A172 (cell line): Measurements from ENCODE around the gene KIAA1210. TPM values are rescaled to one million over a fixed set of nuclear protein-coding genes. Genes with fewer than 3 reads are reported as not detected.
A peak's percentile ranks its signal among the peaks of the same experiment; 100 is the strongest.

Experiments used
- DNase-seq: peaks from one replicate; pipeline ENCODE4 v3.0.0-alpha.2; 2015; ENCODE audit warnings: low spot score
- total RNA-seq: library from RNA; depleted of rRNA; stranded (reverse); fragments of >200 nt; shearing (Covaris generic); gene quantifications from 2 replicates; pipeline ENCODE4 v1.2.3, GENCODE V29; 2014

The KIAA1210 gene
- total RNA-seq, 1 experiment from 2014 or later, result not detected

DNA sequence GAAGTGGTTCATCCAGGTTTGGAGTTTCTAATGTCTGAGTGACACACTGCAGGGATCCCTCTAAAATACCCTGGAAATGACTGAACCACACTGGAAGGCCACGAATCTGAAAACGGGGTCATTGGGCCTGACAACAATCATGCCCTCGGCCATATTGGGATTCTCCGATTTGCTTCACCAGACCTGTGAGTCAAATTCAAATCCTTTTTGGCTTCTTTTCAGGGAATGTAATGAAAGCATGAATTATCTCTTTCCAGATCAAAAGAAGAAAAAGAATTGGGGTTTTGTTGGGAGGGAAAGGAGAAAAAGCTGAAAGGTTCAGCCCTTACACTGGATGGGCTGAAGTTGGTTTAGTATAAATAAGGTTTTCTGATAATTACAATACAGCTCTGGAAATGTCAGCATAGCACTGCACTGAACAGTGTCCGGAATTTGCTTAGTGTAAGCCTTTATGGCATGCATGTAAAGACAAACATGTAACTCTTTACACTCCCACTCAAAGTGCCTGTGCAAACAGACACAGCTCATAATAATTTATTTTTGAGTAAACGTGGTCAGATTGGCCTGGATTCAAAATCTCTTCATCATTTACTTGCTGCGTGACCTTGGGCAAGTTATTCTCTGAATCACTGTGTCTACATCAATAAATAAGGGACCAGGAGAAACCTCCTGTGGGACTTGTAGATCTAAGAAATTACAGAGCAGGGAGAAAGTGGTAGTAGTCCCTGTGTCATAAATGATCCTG, 33.4 kb downstream of the KIAA1210 start:
- no peak for DNase-seq

DNA sequence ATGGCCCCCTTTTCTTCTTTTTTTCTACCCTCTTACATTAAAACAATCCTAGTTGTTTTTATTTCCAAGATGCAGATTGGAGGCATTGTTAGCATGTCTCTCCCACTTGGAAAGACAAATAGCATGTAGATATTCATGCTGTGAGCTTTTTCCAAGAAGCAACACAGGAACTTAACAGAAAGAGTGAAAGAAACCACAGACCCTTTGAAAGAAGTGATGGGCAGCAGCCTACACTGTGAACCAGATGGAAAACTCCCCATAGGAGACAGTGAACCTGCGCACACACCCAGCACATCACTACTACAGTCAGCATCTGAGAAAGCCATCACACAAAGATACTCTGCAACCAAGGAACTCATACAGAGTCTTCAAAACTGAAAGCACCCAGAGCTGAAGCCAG, 37.0 kb downstream of the KIAA1210 start:
- no peak for DNase-seq

DNA sequence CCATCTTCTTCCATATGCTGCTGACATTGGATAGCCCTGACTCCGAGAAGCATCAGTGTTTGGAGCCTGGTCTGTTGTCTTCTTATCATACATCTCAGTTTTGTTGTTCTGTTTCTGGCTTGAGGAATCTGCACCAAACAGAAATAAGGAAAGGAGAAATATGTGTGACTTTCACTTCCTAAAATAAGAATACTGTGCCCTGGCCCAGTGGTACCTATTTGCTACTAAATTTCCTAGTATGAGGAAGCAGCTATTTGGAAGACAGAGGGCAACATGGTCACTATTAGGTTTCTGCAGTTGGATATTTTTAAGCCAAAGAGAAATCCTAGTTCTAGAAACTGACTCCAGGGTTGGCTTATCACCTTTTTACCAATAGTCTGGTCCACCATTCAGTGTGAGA, 38.0 kb downstream of the KIAA1210 start:
- DNase-seq, result no peak

DNA sequence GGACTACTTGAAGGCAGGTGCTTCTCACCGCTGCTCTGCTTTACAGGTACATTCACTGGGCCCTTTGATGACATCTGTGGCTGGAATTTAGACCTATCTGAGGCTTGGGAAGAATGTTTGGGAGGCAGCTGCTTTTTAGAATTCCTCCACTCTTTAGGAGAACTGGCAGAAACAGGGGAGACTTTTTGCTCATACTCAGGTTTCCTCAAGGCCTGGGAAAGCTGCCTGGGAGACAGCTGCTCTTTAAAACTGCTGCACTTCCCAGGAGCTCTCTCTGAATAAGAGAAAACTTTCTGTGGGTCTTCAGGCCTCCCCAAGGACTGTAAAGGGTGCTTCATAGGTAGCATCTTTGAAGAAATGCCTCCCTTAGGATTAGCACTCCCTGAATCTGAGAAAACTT, 40.5 kb downstream of the KIAA1210 start:
- no peak for DNase-seq

DNA sequence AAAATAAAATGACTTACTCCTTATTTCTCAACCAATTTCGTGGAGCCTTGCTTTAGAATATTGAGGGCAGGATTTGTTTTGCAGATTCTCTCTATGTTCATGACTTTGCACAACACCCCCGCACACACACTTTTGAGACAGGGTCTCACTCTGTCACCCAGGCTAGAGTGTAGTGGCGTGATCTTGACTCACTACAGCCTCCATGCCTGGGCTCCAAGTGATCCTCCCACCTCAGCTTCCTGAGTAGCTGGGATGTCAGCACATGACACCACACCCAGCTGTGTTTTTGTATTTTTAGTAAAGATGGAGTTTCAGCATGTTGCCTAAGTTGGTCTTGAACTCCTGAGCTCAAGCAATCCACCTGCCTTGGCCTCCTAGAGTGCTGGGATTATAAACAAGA, 42.8 kb downstream of the KIAA1210 start:
- DNase-seq, result no peak

DNA sequence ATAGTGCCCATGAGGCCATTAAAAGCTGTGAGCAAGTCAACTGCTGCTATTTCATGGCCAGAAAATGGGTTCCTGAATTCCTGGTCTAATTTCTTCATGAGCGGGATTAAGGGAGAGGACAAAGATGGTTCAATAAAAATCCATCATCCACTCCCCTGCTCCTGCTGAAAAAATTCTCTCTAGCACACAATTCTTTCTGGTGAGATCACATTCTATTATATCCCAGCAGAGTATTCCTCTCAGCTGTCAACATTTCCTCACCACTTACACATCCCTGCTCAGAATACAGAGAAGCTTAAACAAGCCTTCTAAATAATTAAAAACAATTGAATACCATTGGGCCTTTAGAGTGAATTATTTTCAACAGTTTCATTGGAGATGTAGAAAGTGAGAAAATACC, 45.3 kb downstream of the KIAA1210 start:
- no peak for DNase-seq

DNA sequence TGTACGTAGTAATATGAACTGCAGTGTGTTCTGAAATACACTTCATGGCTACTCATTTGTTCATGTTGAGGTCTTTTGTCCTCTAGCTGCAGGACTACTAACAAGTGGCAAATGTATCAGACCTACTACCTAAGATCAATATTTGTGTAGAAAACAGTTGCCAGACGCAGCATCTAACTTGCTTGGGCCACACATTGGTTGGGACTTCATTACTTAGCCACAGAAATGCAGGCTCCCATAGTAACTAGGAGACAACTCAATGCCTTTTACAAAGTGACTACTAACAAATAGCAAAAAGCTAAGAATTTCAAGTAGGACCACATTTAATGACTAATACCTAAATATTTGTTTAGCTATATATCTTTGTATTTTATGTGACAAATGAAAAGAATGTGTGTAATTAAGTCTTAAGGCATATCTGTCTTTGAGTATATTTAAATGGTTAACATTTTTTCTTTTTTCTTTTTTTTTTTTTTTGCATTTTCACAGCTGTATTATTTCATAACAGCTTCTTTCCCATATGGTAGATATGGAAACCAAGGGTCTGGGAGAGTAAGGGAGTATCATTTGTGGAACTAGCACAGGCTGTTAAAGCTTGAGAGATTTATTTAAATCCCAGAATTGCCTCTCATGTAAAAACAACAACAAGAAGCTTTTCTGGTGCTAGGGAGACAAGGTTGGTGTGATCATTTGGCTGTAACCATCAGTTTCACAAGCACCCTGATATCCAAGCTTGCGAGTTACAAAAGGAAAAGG, 52.2 kb downstream of the KIAA1210 start:
- DNase-seq, result no peak

DNA sequence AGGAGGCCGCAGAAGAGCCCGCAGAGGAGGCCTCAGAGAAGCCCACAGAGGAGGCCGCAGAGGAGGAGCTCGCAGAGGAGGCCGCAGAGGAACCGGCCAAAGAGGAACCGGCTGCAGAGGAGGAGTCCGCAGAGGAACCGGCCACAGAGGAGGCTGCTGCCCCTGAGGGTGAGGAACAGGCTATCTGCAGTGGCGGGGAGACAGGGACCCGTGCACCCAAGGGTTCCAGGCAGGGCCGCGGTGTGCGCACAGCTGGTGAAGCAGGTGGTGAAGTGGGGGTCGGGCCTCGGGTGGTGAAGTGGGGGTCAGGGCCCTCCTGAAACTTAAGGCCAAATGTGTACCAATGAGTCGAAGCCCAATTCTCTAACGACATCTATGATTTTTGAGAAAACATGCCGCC, 53.7 kb downstream of the KIAA1210 start:
- DNase-seq, result no peak

DNA sequence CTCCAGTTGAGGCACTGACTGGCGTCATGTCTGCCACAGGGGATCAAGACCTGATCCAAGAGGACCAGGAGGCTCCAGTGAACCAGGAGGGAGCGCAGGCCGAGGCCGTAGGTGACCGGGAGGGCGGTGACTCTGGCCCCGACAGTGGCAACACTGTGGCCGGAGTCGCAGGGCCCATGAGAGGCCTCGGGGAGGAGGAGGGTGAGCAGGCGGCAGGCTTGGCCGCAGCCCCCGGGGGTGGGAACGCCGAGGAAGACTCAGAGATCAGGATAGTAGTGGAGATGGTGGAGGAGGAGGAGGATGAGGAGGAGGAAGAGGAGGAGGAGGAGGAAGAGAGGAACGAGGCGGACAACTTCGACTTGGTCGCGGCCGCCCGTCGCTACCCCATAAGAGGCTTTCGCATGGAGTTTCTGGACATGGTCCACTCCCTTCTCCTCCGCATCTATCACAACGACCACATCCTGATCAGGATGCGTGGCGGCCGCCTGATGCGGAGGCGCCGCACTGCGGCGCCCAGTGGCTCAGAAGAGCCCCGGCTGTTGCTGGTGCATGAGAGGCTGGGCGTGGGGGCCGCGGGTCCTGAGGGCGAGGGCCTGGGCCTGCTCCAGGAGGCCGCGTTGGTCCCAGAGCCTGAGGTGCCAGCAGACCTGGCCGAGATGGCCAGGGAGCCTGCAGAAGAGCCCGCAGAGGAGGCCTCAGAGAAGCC, 54.3 kb downstream of the KIAA1210 start:
- no peak for DNase-seq

DNA sequence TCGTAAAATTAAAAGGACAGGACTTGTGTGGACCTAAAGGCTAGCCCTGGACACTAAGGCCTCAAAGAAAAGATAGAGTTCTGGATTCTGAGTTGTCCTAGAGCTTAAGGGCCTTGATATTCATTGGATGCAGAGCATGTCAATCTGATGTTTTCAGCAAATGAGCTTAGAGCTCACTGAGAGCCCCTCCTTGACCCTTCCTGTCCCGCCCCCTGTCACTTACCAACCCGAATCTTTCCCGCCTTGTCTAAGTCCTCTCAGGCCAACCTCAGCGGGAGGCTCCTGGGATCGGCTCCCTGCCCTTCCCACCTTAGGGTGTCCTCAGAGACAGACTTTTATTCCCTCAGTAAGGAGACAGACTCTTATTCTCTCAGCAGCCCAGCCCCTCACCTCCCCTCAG, 54.9 kb downstream of the KIAA1210 start, which contains the start of gene CT47C1:
Gene CT47C1, plus strand, starts transcription at position 250 of the 400 bp plus-strand sequence. CDS start 233 bp downstream, outside the sequence.
- DNase-seq, result no peak

DNA sequence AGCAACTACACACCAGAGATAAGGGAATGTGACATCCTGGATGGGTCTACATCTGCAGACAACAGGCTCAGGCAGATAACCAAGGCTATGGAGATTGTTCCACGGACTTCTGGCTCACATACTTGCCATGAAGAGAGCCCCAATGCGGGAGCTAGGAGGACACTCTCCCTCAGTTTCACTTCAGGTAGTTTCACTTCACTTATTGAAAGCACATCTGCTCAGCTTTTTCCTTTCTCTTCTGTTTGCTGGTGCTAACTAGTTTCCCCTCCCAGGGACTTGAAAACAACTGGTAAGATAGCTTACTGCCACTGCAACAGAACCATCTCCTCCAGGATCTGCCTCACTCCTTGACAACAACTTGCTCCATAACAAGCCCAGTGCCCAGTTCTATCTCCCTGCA, 56.2 kb downstream of the KIAA1210 start:
- DNase-seq, result no peak

DNA sequence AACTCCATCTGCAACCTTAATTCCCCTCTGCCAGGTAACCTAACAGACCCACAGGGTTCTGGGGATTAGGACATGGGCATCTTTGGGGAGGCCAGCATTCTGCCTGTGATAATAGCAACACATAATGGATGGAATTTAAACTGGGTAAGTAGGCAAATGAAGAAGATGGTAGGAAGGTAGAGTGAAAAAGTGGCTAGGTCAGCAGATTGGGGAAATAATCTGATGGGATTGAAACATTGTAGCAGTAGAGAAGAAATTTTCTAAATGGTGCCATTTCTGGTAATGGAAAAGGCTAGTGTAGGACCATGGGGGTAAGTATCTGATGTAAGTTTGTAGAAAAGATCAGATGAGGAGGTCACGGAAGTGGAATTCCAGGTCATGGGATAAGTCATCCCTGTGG, 57.9 kb downstream of the KIAA1210 start:
- DNase-seq, result no peak

DNA sequence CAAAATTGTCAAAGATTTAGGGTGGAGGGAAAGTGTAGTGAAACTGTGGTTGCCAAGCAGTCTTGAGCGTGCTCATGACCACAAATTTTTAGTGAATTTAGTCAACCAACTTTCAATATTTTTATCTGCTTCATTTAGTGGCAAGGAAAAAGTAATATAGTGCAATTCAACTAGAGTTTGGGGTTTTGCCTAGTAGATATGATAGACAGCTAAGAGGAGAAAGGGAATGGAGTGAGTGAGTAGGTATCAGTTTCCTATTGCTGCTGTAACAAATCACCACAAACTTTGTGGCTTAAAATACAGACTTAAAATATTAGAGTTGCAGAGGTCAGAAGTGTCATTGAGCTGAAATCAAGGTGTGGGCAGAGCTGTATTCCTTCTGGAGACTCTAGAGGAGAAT, 58.5 kb downstream of the KIAA1210 start:
- DNase-seq, result no peak

DNA sequence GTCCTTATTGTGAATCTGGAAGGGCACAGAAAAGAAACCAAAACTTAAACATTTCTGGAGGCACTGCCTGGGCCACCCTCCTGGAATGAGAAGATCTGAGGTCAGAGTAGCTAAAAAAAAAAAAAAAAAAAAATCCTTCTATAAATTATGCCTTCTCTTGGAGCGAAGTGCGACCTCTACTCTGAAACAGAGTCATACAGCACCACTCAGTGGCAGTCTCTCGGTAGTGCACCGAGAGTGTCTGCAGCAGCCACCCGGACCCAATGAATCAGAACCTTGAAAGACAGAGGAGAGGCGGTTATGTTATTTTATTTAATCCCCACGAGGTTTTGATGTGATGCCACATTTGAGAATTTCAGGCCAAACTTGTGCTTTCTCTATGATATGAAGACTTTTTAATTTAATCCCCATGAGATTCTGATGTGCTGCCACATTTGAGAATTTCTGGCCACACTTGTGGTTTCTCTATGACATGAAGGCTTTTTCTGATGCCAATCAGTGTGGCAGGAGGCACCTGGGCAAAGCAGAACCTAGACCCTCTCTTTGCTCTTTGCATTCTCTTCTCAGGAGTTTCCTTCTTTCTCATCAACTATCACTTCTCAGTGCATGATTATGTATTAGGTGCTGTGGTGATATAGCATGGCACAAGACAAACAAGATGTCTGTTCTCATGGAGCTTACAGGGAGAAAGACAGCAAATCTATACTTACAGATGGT, 60.4 kb downstream of the KIAA1210 start:
- peak; percentile 16 for DNase-seq

DNA sequence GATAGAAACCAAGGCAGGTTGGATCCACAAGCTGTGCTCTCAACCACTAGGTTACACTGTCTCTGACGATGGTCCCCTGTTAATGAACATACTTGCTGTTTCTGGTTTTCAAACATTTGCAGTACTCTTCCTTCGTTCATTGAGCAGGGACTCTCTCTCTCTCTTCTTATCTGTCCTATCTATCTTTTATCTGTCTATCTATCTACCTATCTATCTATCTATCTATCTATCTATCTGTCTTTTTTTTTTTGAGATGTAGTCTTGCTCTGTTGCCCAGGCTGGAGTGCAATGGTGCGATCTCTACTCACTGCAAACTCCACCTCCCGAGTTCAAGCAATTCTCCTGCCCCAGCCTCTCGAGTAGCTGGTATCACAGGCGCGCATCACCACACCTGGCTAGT, 64.2 kb downstream of the KIAA1210 start:
- DNase-seq, result no peak

DNA sequence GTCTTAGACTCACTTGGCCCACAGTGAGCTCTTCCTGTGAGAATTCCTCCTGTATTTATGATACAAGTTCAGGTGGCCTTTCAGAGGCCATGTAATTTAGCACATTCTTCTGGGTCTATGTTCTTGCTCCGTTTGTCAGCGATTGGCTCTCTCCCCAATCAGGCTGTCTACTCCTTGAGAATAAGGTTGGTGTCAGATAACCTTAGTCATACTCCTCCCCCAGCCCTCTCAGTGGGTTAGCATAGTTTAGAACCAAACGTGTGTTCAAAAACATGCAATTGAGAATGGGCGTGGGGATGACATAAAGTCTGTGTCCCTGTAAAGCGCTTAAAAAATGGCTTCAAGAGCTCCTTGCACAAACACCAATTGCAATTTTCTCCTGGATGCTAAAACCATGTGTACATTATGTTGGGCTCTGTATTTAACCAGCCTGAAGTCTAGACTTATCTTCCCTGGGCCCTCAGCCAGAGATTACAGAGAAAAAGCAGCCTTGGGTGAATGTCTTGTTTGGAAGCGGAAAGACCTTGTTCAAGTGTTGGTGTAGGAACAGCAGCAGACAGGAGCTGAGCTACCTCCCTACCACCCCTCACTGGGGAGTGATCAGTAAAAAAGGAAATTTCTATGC, 64.8 kb downstream of the KIAA1210 start:
- DNase-seq, result no peak

DNA sequence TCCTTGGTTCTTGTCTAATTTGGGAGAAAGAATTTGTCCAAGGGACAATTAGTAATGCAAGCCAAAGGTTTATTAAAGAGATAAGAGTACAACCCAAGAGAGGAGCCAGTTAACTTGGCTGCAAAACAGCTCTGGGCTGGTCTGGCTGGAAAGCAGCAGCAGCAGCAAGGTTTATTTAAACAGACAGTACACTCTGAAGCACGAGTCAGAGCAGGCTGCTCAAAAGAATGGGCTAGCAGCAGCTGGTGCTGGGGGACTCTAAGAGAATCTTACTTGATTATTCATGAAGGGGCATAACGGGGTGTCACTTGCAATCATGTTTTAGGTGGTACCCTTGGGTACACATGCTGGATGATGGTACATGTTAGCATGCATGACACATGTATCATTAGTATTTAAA, 71.9 kb downstream of the KIAA1210 start:
- DNase-seq, result no peak

DNA sequence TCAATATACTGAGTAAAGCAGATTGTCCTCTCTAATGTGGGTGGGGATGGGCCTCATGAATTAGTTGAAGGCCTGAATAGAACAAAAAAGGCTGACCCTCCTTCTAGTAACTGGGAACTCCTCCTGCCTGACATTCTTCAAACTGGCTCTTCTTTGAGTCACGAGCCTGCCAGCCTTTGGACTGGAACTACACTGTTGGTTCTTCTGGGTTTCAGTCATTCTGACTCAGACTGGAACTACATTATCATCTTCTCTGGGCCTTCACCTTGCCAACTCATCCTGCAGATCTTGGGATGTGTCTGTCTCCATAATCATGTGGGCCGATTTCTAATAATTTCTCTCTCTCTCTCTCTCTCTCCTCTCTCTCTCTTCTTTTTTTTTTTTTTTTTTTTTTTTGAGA, 81.7 kb downstream of the KIAA1210 start:
- DNase-seq, result no peak

DNA sequence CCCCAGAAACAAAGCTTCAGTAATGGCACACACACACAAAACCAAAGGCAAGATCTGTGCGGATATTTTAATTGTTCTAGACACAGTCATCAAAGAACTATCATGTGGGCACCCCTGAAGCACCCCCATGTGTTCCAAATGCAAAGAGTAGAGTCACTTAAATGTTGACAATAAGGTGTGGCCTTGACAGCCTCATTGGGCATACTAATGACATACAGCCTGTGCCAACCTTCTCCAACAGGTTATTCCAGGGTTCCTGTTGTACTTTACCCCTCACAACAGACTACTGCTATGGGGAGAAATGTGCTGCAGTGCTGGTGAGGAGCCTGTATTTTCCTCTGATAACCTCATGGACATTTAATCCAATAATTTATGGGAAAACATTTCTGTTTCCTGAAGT, 84.6 kb downstream of the KIAA1210 start:
- no peak for DNase-seq

DNA sequence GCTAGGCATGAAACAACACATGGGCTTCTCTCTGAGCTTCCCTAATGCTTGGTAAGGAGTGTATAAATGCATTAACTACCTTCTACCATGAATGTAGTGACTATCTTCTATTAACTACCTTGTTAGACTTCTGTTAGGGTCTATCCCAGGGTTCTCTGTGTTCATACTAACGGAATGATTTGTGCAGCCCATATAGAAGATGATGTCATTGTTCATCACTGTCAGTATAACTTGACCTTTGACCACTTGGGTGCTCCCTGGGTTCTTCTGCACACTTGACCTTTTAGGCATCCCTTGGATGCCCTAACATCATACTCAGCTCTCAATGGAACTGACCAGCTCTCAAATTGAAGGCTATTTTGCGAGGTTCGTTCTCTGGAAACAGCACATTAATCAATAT, 85.6 kb downstream of the KIAA1210 start:
- DNase-seq, result no peak

DNA sequence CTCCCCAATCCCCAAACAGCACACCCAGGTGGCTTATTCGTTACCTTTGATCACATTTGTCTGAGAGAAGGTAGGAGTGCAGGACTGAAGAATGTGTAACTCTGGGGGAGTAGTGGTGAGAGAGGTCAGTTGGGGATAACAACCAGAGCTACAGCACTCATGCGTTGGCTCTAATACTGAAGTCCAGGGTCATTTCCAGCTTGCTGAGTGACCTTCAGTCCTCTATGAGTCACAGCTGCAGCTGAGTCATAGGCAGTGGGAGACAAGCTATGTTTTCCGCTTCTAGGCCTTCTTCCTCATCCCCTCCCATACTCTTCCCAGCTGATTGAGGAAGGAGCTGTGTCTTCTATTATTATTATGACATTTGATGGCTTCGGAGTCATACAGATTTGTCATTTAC, 86.4 kb downstream of the KIAA1210 start:
- DNase-seq, result peak; percentile 78

DNA sequence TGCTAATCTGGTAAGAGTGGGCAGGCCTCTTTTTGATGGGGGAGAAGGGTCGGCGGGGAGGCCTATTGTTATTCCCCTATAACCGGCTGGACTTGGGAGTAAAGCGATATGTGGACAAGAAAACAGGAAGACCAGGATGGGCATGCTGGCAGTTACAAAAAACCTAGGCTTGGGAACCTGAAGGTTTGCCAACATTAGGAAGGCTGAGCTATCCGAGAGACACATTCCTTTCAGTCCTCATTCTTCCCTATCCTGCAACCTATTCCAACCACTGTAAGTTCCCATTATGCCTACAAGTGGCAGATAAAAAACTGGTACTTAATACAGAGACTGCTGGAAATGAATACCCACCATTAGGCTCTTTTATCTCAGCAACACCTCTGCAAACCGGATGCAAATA, 87.2 kb downstream of the KIAA1210 start:
- DNase-seq, result no peak
